HAP-1 (cell line): ENCODE results near the gene GARNL3.

Experiments used
- DNase-seq, 2 experiments: peaks; one replicate each; pipeline ENCODE4 v3.0.0-alpha.2; 2016 to 2020; ENCODE audit warnings: low spot score in 2 of 2
- H3K27me3 ChIP-seq: fragments of 250-450 bp; sonication (Bioruptor Pico); 2 replicates; pipeline ENCODE4 v1.5.1; 2020; ENCODE audit warnings: low read depth, mild to moderate bottlenecking, moderate library complexity
- H3K36me3 ChIP-seq: fragments of 250-450 bp; sonication (Bioruptor Pico); replicated peaks from 2 replicates; pipeline ENCODE4 v1.5.1; 2020; ENCODE audit warnings: mild to moderate bottlenecking
- H3K4me1 ChIP-seq: fragments of 250-450 bp; sonication (Bioruptor Pico); 2 replicates; pipeline ENCODE4 v1.5.1; 2020; ENCODE audit warnings: mild to moderate bottlenecking
- H3K4me3 ChIP-seq: fragments of 250-450 bp; sonication (Bioruptor Pico); 2 replicates; pipeline ENCODE4 v1.5.1; 2020; ENCODE audit warnings: mild to moderate bottlenecking, moderate library complexity
- H3K9me3 ChIP-seq: fragments of 250-450 bp; sonication (Bioruptor Pico); 2 replicates; pipeline ENCODE4 v1.5.1; 2020; ENCODE audit warnings: mild to moderate bottlenecking, moderate library complexity
- in situ Hi-C: fragments of 300-500 bp; cut with MboI; formaldehyde crosslinking; loops from 3 replicates; pipeline ENCODE4 v1.14.3; 2020; ENCODE audit warnings: low sequenced_read_pairs, inconsistent platforms, mixed read lengths

Gene GARNL3

DNA sequence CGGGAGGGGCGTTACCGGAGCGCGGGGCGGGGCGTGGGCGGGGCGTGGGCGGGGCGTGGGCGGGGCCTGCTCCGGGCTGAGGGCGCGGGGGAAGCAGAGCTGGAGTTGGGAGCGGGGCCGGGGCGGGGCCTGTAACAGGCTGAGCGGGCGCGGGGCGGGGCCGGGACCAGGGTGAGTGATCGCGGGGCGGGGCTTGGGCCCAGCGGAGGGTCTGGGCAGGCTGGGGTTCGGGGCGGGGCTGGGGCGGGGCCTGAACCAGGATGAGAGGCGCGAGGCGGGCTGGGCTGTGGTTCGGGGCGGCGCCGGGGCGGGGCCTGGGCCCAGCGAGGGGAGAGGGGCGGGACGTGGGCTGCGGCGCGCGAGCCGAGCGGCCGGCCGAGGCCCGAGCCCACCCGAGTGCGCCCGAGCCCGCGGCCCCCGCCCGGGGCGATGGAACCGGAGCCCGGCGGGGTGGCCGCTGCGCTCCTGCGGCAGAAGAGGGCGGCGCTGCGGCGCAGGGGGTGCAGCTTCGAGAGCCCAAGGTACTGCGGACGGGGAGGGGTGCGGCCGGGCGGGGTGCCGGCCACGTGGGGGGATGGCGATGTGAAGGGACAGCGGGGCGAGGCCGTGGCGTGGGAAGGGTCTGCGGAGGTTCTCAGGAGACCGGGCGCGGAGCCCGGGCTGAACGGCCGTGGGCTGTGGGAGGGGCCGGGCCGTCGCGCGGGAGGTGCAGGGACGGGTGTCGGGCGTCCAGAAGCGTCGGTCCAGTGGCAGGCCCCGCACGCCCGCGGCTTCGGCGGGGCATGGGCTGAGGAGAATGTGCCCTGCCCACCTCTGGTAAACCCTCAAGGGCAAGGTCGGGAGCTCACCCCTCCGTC, 39.5 kb upstream of the GARNL3 start:
- in situ Hi-C loops, result no loop called here

DNA sequence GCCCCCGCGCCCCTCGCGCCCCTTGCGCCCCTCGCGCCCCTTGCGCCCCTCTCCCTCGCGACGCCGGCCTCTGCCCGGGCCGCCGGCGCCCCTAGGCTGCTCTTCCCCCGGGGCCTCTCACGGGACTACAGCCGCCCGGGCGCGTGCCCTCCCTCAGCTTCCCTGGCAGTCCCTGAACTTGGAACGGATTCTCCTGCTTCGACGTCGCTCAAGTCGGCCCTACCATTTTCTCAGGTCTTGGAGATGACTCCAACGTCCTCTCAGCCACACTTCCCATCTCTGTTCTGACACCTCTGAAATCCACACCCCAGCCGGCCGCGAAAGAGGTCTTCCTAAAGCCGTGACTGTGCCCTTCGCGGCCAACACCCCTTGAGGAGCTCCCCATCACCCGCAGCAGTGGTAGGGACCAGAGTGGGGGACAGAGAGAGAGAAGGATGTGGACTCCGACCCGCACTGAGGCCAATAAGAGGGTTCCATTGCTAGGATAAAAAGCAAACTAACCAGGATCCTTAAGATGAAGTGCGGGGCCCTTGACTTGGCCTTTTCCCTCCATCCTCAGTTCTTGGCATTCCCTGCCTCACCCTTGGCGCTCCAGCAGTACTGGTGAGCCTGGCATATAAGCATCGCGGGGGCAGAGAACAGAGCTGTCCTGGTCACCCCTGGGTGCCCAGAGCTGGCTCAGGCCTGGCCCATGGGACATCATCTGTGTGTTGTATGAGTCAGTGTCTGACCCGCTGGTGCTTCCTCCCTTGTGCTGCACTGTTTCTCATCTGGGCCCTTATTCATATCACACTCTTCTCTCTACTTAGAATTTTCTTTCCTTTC, 38.6 kb upstream of the GARNL3 start:
- Histone ChIP-seq H3K36me3 (no peaks in the 10 kb centered on the region; the same call in 1 of the 2 replicates), H3K27me3 (peaks cover 17% of the 10 kb centered on the region), H3K4me3 (peak overlapping the region; percentile 55), H3K4me1 (peaks cover 5% of the 10 kb centered on the region; the same call in 1 of the 2 replicates), H3K9me3 (no peaks in the 10 kb centered on the region)
- DNase-seq, result peak in 1 of 2 experiments; percentile 28
- in situ Hi-C loops, result no loop called here

More for the DNA sequence above, 39.5 kb upstream of the GARNL3 start:
- Histone ChIP-seq H3K27me3 (peaks cover 17% of the 10 kb centered on the region), H3K9me3 (no peaks in the 10 kb centered on the region), H3K4me1 (peaks cover 5% of the 10 kb centered on the region; the same call in 1 of the 2 replicates), H3K4me3 (peak overlapping the region; percentile 55), H3K36me3 (no peaks in the 10 kb centered on the region; the same call in 1 of the 2 replicates)
- peak; percentile 91 to 99 for DNase-seq

DNA sequence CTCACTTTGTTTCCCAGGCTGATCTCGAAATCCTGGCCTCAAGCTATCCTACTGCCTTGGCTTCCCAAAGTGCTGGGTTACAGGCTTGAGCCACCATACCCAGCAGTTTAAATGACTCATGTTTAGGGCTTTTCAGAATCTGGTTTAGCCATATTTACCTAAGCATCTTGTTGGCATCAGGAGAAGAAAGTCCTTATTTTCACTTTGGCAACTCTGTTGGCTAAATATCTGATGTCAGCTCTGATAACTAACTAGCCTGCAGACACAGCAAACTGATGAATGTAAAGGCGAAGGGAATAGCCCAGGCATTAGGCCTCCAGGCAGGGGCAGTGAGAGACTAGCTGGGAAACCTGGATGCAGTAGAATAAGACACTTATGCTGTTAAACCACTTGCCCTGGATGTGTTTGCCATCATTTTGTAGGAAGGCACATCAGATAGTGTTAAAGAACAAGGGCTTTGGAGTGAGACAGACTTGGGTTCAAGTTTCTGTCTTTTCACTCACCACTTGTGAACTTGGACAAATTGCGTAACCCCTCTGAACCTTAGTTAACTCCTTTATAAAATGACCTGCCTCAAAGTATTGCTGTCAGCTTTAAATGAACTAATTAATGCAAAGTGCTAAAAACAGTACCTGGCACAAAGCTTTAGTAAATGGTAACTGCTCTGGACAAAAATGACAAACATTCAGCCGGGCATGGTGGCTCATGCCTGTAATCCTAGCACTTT, 34.7 kb upstream of the GARNL3 start:
- in situ Hi-C loops, result no loop called here
- H3K4me1 ChIP-seq, result peaks cover 10% of the 10 kb centered on the region
- H3K36me3 ChIP-seq, result no peaks in the 10 kb centered on the region; the same call in 1 of the 2 replicates
- no peaks in the 10 kb centered on the region for H3K9me3 ChIP-seq
- no peaks in the 10 kb centered on the region for H3K27me3 ChIP-seq
- DNase-seq, result no peak
- H3K4me3 ChIP-seq, result no peak overlapping the region

DNA sequence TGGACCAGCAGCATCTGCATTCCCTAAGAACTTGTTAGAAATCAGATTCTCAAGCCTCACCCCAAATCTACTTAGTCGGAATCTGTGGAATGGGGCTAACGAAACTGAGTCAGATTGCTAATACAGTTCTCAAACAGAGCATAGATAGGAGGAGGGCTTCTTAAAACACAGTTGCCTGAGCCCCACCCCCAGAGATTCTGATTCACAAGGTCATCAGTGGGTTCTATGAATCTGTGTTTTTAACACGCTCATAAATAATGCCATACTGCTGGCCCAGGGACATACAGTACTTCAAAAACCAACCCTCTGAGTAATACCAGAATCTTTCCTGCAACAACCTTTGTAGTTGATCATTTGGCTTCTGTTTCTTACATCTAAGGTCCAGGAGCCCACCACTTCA, 32.9 kb upstream of the GARNL3 start:
- H3K9me3 ChIP-seq, result no peaks in the 10 kb centered on the region
- peaks cover 5% of the 10 kb centered on the region for H3K4me1 ChIP-seq
- in situ Hi-C loops, result no loop called here
- no peak overlapping the region for H3K4me3 ChIP-seq
- H3K27me3 ChIP-seq, result no peaks in the 10 kb centered on the region
- no peaks in the 10 kb centered on the region for H3K36me3 ChIP-seq
- no peak for DNase-seq

DNA sequence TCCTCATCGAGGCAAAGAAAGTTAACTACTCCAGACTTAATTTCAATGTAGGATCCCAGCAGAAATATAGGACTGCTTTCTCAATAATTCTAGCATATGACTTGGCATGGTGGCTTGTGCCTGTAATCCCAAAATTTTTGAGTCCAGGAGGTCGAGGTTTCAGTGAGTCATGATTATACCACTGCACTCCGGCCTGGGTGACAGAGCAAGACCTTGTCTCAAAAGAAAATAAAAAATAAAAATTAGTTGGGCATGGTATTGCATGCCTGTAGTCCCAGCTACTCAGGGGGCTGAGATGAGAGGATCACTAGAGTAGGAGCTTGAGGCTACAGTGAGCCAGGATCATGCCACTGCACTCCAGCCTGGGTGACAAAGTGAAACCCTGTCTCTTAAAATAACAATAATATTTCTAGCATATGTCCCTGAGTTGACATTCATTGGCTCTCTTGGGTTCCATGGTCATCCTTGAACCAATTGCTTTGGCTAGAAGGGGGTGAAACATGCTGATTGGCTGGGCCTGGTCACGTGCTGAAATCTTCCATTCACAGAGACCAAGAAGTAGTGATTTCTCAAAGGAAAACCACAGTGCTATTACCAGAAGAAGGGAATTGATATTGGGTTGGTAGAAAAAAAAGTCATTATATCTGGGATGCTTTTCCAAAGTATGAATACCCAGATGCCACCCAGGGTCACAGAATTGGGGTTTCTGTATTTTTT, 31.6 kb upstream of the GARNL3 start:
- in situ Hi-C loops, result no loop called here
- Histone ChIP-seq H3K4me3 (no peak overlapping the region), H3K36me3 (no peaks in the 10 kb centered on the region), H3K27me3 (no peaks in the 10 kb centered on the region), H3K9me3 (no peaks in the 10 kb centered on the region), H3K4me1 (peaks cover 5% of the 10 kb centered on the region)
- DNase-seq, result no peak

DNA sequence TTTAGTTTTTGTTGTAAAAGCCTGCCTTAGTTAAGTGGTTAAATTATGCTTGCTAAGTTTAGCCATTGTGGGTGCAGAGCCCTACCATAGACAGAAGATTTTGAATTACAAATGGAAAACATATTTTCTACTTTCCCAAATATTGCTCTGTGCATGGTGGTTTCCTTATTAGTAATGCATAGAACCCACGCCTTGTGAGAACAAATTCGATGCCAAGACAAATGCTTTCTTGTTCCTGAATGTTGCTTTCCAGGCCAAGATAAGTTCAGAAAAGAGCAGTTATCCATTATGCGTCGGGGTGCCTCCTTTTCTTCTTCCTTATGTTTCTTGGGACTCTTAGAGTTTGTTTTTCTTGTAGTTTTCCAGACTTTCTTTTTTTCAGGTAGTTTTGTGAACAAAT, 31.0 kb upstream of the GARNL3 start:
- H3K4me1 ChIP-seq, result peaks cover 5% of the 10 kb centered on the region
- H3K36me3 ChIP-seq, result no peaks in the 10 kb centered on the region
- H3K9me3 ChIP-seq, result no peaks in the 10 kb centered on the region
- no peak for DNase-seq
- no peak overlapping the region for H3K4me3 ChIP-seq
- in situ Hi-C loops, result no loop called here
- H3K27me3 ChIP-seq, result no peaks in the 10 kb centered on the region

DNA sequence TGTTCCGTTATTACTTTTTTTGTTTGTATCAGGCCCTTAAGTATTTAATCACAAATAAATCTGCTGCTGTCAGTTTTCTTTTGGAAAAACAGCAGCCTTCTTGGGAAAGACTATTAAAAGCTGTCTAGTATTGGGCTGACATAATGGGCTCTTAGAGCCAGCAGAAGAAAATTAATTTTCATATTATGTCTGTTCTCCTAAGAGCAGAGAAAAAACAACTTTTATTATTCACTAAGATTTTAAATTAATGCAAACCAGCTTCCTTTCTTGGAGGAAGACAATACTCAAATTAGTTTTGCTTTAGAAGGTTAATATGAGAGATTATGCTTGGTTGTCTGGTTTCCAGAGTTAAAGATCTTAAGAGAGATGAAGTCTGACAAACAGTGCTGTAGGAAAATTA, 30.6 kb upstream of the GARNL3 start:
- Histone ChIP-seq H3K36me3 (no peaks in the 10 kb centered on the region), H3K4me1 (peaks cover 5% of the 10 kb centered on the region), H3K4me3 (no peak overlapping the region), H3K27me3 (no peaks in the 10 kb centered on the region), H3K9me3 (no peaks in the 10 kb centered on the region)
- no peak for DNase-seq
- in situ Hi-C loops, result no loop called here

DNA sequence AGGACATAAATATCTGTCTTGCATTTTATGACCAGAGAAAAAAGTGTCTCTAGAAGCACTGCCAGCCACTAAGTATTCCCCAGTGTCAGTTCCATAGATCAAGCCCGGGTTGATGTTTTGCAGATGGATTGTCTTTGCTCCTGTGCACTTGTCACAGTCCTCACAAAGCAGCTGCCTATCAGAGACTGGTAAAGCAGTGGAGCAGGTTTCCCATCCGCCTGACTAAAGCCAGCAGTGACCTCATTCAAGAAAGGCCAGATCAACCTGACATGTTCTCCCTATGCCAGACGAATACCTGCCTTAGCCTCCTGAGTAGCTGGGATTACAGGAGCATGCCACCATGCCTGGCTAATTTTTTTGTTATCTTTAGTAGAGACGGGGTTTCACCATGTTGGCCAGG, 26.8 kb upstream of the GARNL3 start:
- H3K36me3 ChIP-seq, result no peaks in the 10 kb centered on the region
- no peak for DNase-seq
- peaks cover 5% of the 10 kb centered on the region for H3K4me1 ChIP-seq
- no peaks in the 10 kb centered on the region for H3K9me3 ChIP-seq
- in situ Hi-C loops, result no loop called here
- no peaks in the 10 kb centered on the region for H3K27me3 ChIP-seq
- H3K4me3 ChIP-seq, result no peak overlapping the region

DNA sequence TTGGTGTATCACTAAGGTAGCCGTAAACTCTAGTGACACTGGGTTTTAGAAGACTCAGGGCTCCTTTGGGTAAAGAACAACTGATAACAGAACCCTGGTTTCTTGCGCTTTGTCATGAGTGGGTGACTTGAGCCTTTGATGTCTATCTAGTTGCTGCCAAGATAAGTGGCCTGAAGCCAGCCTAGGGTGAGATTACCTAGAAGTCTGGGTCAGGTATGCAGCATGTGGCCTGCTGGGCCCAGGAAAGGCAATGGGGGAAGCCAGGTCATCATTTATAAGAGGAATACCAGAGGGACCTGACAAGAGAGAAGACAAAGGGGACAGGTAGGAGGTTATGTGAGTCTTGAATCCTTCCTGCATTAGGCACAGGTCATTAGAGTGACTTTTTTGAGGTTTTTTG, 23.2 kb upstream of the GARNL3 start:
- DNase-seq, result no peak
- Histone ChIP-seq H3K9me3 (no peaks in the 10 kb centered on the region), H3K4me1 (peaks cover 9% of the 10 kb centered on the region), H3K27me3 (no peaks in the 10 kb centered on the region), H3K36me3 (peaks cover 14% of the 10 kb centered on the region), H3K4me3 (no peak overlapping the region)
- in situ Hi-C loops, result no loop called here

DNA sequence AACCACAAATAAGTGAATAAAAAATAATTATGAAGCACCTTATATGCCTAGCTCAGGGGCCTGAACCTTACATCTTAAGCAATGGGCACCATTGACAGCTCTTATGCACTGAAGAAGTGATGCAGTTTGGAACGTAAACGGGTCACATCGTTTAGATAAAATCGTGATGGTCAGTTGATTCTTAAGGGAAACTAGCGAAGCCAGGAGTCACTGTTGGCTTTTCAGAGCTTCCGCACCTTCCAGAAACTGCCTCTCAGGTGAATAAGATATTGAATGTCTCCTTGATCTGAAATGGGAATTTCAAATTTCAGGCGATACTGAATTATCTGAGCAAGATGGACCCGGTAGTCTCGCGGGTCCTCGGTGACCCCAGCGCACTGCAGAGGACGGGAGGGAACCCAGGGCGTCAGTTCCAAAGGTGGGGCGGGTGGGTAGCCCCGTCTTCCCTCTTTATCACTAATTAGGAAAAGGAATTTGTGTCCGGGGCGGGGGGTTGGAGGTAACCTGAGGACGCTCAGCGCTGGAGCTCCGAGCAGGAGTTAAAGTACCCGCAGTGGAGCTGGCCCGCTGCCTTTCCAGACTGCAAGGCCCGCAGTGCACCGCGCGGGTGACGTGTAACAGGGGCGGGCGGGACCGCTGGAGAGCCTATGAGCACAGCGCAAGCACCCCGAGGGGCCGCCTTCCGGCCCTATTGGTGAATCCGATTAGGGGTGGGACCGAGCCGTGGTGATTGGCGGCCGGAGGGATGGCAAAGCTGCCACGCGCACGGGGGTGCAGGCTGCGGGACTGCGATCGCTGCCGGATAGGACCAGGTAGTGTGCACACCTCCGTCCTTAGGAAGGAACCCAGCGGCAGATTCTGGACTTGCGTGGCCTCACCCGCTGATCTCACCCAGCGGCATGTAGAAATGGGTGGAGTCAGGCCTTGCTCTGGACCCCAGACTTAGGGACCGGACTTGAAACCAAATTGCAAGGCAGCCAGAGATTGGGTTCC, 19.7 kb upstream of the GARNL3 start:
- peak; percentile 93 to 97 for DNase-seq
- H3K4me3 ChIP-seq, result peak overlapping the region; percentile 51
- H3K4me1 ChIP-seq, result peaks cover 9% of the 10 kb centered on the region
- no peaks in the 10 kb centered on the region for H3K9me3 ChIP-seq
- peaks cover 14% of the 10 kb centered on the region for H3K36me3 ChIP-seq
- in situ Hi-C loops, result no loop called here
- no peaks in the 10 kb centered on the region for H3K27me3 ChIP-seq

DNA sequence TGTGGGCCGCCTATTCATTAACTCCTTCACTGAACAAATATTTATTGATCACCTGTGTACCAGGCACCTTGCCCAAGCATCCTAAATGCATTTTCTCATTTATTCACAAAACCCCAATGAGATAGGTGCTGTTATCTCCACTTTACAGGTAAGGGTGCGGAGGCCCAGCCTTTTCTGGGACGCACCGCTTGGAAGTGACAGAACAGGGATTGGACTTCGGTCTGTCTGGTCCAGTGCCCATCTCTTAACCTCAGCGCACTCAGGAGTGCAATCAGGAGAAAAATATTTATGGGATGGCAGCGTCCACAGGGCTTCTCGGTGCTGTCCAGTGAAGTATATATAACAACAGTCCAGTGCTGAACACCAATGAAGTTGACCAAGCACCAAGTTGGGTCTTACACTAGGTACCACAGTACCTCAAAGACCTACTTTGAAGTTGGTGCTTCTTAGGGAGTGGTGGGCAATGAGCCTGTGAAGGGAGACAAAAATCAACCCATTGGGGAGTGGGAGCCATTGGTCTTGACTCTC, 18.9 kb upstream of the GARNL3 start:
- in situ Hi-C loops, result no loop called here
- H3K4me1 ChIP-seq, result peaks cover 9% of the 10 kb centered on the region
- no peak for DNase-seq
- no peaks in the 10 kb centered on the region for H3K27me3 ChIP-seq
- no peaks in the 10 kb centered on the region for H3K9me3 ChIP-seq
- H3K4me3 ChIP-seq, result peak overlapping the region; percentile 51
- peaks cover 14% of the 10 kb centered on the region for H3K36me3 ChIP-seq

DNA sequence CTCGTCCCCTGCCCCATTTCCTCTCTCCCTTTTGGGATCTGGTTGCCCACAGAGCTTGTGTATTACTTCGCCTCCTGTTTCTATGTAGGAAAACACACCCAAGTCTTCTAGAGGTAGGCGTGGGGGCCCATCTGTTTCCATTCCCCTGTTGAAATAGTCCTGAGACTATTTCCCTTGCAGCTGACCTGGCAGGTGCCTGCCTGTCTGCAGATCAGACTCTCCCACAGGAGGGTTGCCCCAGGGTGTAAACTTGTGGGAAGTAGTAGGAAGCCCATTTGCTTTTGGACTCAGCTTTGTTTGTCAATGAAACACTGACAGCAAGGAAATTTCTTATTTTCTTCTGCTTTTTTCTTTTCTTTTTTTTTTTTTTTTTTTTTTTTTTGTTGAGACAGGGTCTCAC, 16.3 kb upstream of the GARNL3 start:
- in situ Hi-C loops, result no loop called here
- Histone ChIP-seq H3K4me1 (peaks cover 9% of the 10 kb centered on the region), H3K4me3 (no peak overlapping the region), H3K36me3 (peaks cover 14% of the 10 kb centered on the region), H3K9me3 (no peaks in the 10 kb centered on the region), H3K27me3 (no peaks in the 10 kb centered on the region)
- DNase-seq, result no peak
